Brain pericyte (primary cell): ENCODE data around the gene YIF1A.
A peak's percentile ranks its signal among the peaks of the same experiment; 100 is the strongest.
"Not testable (repeated sequence)": the region's sequence is repeated elsewhere in the genome, so short reads cannot be mapped to it uniquely, and the experiment has no call there.

ENCODE experiments used
- DNase-seq: peaks from one replicate; pipeline ENCODE4 v3.0.0-alpha.2; 2012; ENCODE audit warnings: low read depth, low spot score

YIF1A gene

GRCh38 chr11:66286699-66287098 is 2.2 kb downstream of the YIF1A start:
- no peak for DNase-seq

- DNase-seq = no peak
Measured at GRCh38 chr11:66285250-66285947, 3.5 kb downstream of the YIF1A start.

GRCh38 chr11:66284526-66285078 is 4.3 kb downstream of the YIF1A start:
- no peak for DNase-seq

GRCh38 chr11:66283461-66284105 is 5.4 kb downstream of the YIF1A start:
- no peak for DNase-seq

- peak; percentile 61 for DNase-seq
Measured at GRCh38 chr11:66282468-66283455, 6.2 kb downstream of the YIF1A start.

- no peak for DNase-seq
Measured at GRCh38 chr11:66281776-66282467, 7.0 kb downstream of the YIF1A start.

- no peak for DNase-seq
Measured at GRCh38 chr11:66281001-66281400, 7.9 kb downstream of the YIF1A start.

- DNase-seq = no peak
Measured at GRCh38 chr11:66280428-66280827, 8.5 kb downstream of the YIF1A start.

- DNase-seq = no peak
Measured at GRCh38 chr11:66279092-66279734, 9.7 kb downstream of the YIF1A start.

- DNase-seq = no peak
Measured at GRCh38 chr11:66278363-66279091, 10.4 kb downstream of the YIF1A start.

GRCh38 chr11:66277471-66278362 is 11.2 kb downstream of the YIF1A start, which contains the start of gene CNIH2:
TSS of gene CNIH2 (plus strand) at chr11:66278175. CDS start at chr11:66278457, 282 bp downstream.
- DNase-seq = no peak

GRCh38 chr11:66277064-66277463 is 11.9 kb downstream of the YIF1A start:
- not testable (repeated sequence) for DNase-seq

GRCh38 chr11:66276619-66277018 is 12.3 kb downstream of the YIF1A start:
- DNase-seq = not testable (repeated sequence)

- no peak for DNase-seq
Measured at GRCh38 chr11:66275984-66276612, 12.8 kb downstream of the YIF1A start.

- no peak for DNase-seq
Measured at GRCh38 chr11:66275396-66275795, 13.5 kb downstream of the YIF1A start.

GRCh38 chr11:66274219-66274618 is 14.7 kb downstream of the YIF1A start:
- DNase-seq = no peak

- DNase-seq = no peak
Measured at GRCh38 chr11:66272596-66272995, 16.3 kb downstream of the YIF1A start.

GRCh38 chr11:66271816-66272215 is 17.1 kb downstream of the YIF1A start:
- no peak for DNase-seq
